Activated CD8-positive, alpha-beta memory T cell treated with anti-CD3 and anti-CD28 coated beads for 36 hours (primary cell): ENCODE data around the gene GSDMA. TPM values are rescaled to one million over a fixed set of nuclear protein-coding genes. Genes with fewer than 3 reads are reported as not detected.
"Not testable (repeated sequence)": the region's sequence is repeated elsewhere in the genome, so short reads cannot be mapped to it uniquely, and the experiment has no call there.

Experiments used
- CTCF ChIA-PET: fragments of 350-600 bp; sonication (Branson Sonifier 250); formaldehyde crosslinking; loops from one replicate; lab custom pipeline; 2021; ENCODE audit warnings: antibody characterized with exemption; lab: Charles Lee
- POLR2A ChIA-PET: fragments of 350-600 bp; sonication (Branson Sonifier 250); formaldehyde crosslinking; loops from one replicate; lab custom pipeline; 2021; ENCODE audit warnings: antibody characterized with exemption; lab: Charles Lee
- total RNA-seq, 2 experiments: library from RNA; stranded (reverse); gene quantifications; one replicate each; pipeline ENCODE4 v1.2.3, GENCODE V29; 2021

GSDMA gene
- total RNA-seq, 2 experiments from 2014 or later: 0.08 to 0.10 TPM

GRCh38 chr17:39927929-39928857, 34.6 kb upstream of the GSDMA start:
- ChIA-PET POLR2A (interaction anchor here (2.8 kb wide), 1 partner anchor 12 kb away, joined by 17 read pairs; no protein-coding TSS in a partner anchor), CTCF (interaction anchor here (1.8 kb wide), 1 partner anchor 18 kb away, joined by 4 read pairs; no protein-coding TSS in a partner anchor)

- ChIA-PET CTCF (interaction anchor here (2.2 kb wide), 1 partner anchor 51 kb away, joined by 8 read pairs; the partner anchor contains the start of gene PSMD3), POLR2A (no interaction called here)
Observed at GRCh38 chr17:39928858-39929645, 33.8 kb upstream of the GSDMA start.

- POLR2A ChIA-PET: no interaction called here
- CTCF ChIA-PET: interaction anchor here (0.7 to 2.2 kb wide), 2 partner anchors 50 to 305 kb away, joined by 4 to 8 read pairs; partner anchors contain the start of gene PSMD3
Observed at GRCh38 chr17:39929646-39930407, 33.0 kb upstream of the GSDMA start.

- POLR2A ChIA-PET: no interaction called here
Observed at GRCh38 chr17:39933912-39934311, 28.9 kb upstream of the GSDMA start.

GRCh38 chr17:39934324-39934723, 28.5 kb upstream of the GSDMA start:
- ChIA-PET POLR2A (no interaction called here), CTCF (interaction anchor here (0.6 kb wide), 1 partner anchor 1191 kb away, joined by 3 read pairs; no protein-coding TSS in a partner anchor)

More at GRCh38 chr17:39933912-39934311, 28.9 kb upstream of the GSDMA start:
- CTCF ChIA-PET: no interaction called here

GRCh38 chr17:39935909-39936308, 26.9 kb upstream of the GSDMA start:
- POLR2A ChIA-PET: no interaction called here
- CTCF ChIA-PET: no interaction called here

- ChIA-PET CTCF (interaction anchor here (0.7 to 1.3 kb wide), 2 partner anchors 10 to 917 kb away, joined by 3 to 4 read pairs; no protein-coding TSS in a partner anchor), POLR2A (no interaction called here)
Observed at GRCh38 chr17:39937447-39937846, 25.4 kb upstream of the GSDMA start.

GRCh38 chr17:39938140-39938869, 24.5 kb upstream of the GSDMA start:
- POLR2A ChIA-PET: no interaction called here
- CTCF ChIA-PET: interaction anchor here (0.7 to 1.3 kb wide), 2 partner anchors 9 to 918 kb away, joined by 3 to 4 read pairs; no protein-coding TSS in a partner anchor

GRCh38 chr17:39939106-39939505, 23.7 kb upstream of the GSDMA start:
- ChIA-PET CTCF (interaction anchor here (1.0 to 1.9 kb wide), 2 partner anchors 38 to 41 kb away, joined by 3 to 5 read pairs; partner anchors contain the start of gene PSMD3), POLR2A (interaction anchor here (0.6 kb wide), 1 partner anchor 64 kb away, joined by 3 read pairs; no protein-coding TSS in a partner anchor)

- ChIA-PET POLR2A (interaction anchor here (0.5 kb wide), 1 partner anchor 28 kb away, joined by 11 read pairs; no protein-coding TSS in a partner anchor), CTCF (interaction anchor here (1.0 to 1.9 kb wide), 3 partner anchors 19 to 41 kb away, joined by 3 to 5 read pairs (median 5); partner anchors contain the start of gene PSMD3)
Observed at GRCh38 chr17:39939588-39940419, 23.0 kb upstream of the GSDMA start.

GRCh38 chr17:39943702-39944392, 19.0 kb upstream of the GSDMA start:
- ChIA-PET CTCF (no interaction called here), POLR2A (no interaction called here)

GRCh38 chr17:39944393-39944711, 18.5 kb upstream of the GSDMA start:
- ChIA-PET CTCF (no interaction called here), POLR2A (no interaction called here)

- ChIA-PET CTCF (interaction anchor here (0.7 kb wide), 2 partner anchors 9 to 173 kb away, joined by 3 read pairs; no protein-coding TSS in a partner anchor), POLR2A (no interaction called here)
Observed at GRCh38 chr17:39946551-39947330, 16.1 kb upstream of the GSDMA start.

GRCh38 chr17:39948489-39948828, 14.3 kb upstream of the GSDMA start:
- POLR2A ChIA-PET, CTCF ChIA-PET: not testable (repeated sequence)

GRCh38 chr17:39949028-39949427, 13.8 kb upstream of the GSDMA start:
- CTCF ChIA-PET: no interaction called here
- POLR2A ChIA-PET: no interaction called here

- CTCF ChIA-PET: interaction anchor here (1.1 kb wide), 1 partner anchor 30 kb away, joined by 5 read pairs; the partner anchor contains the start of gene PSMD3
- POLR2A ChIA-PET: no interaction called here
Observed at GRCh38 chr17:39950871-39951348, 11.9 kb upstream of the GSDMA start.
